CD4-positive, alpha-beta T cell treated with Interleukin-6 at 100 ng/mL for 8 hours (primary cell): ENCODE measurements around the gene ZNF654.
"Not testable (repeated sequence)": the region's sequence is repeated elsewhere in the genome, so short reads cannot be mapped to it uniquely, and the experiment has no call there.

Source experiments
- DNase-seq: peaks from one replicate; pipeline ENCODE4 v3.0.0-alpha.2; 2020; ENCODE audit warnings: mixed read lengths, low spot score

ZNF654 gene

GRCh38 chr3:88058581-88059379 is at the start of gene ZNF654, which contains the start of gene CGGBP1:
TSS of gene ZNF654 (plus strand) at chr3:88059255. CDS start at chr3:88059320, 65 bp downstream.
TSS of gene CGGBP1 (minus strand) at chr3:88059005. CDS start at chr3:88055976, 3,029 bp downstream.
- DNase-seq, result peak; percentile 98

GRCh38 chr3:88010810-88011209 is 48.2 kb upstream of the ZNF654 start:
- DNase-seq, result no peak

- DNase-seq, result no peak
These were observed 45.5 kb upstream of the ZNF654 start for GRCh38 chr3:88013592-88013991.

DNA sequence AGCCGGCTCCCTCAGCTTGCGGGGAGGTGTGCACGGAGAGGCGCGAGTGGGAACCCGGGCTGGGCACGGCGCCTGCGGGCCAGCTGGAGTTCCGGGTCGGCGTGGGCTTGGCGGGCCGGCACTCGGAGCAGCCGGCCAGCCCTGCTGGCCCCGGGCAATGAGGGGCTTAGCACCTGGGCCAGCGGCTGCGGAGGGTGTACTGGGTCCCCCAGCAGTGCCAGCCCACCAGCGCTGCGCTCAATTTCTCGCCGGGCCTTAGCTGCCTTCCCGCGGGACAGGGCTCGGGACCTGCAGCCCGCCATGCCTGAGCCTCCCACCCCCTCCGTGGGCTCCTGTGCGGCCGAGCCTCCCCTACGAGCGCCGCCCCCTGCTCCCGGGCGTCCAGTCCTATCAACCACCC is 43.4 kb upstream of the ZNF654 start:
- not testable (repeated sequence) for DNase-seq

GRCh38 chr3:88019024-88019423 is 40.0 kb upstream of the ZNF654 start:
- peak; percentile 19 for DNase-seq

- no peak for DNase-seq
These were observed 34.0 kb upstream of the ZNF654 start for GRCh38 chr3:88025001-88025552.

GRCh38 chr3:88028876-88029275 is 30.2 kb upstream of the ZNF654 start:
- no peak for DNase-seq

- DNase-seq, result no peak
These were observed 28.8 kb upstream of the ZNF654 start for GRCh38 chr3:88030210-88030609.

DNA sequence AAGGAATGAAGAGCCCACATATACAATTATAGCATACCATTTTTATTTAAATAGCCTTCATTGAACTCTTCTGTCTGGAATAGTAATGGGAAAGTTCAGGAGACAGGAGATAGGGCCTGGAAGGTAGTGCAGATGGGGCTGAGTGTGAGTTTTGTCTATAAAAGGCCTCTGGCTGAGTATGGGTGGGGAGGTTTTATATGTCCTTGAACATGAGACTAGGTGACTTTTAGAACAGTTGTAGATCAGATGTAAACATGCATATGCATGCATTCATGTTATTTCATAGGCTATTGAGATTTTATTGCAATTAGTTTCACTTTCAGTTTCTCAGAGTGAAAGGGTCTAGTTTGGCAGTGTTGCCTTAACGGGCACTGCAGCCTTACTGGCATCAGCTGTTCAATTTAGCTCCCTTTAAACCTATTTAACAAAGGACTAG is 27.4 kb upstream of the ZNF654 start:
- DNase-seq, result peak; percentile 43

DNA sequence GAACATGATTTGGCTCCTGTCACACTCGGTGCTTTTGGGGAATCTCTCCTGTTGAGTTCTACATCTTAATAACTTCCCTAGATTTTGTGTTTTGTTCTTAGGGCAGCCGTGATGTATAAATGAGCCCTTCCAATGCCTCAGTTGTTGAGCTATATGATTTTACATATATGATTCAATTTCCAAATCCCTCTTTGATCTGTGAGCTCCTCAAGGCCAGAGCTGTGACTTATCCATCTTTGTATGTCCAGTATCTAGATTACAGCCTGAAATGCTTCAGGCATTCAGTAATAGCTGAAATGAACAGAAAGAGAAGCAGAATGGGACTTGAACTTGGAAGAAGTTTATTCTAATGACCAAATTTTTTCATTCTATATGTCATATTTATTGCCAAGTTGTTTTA is 26.8 kb upstream of the ZNF654 start:
- no peak for DNase-seq

GRCh38 chr3:88033079-88033478 is 26.0 kb upstream of the ZNF654 start:
- DNase-seq, result no peak

- no peak for DNase-seq
These were observed 25.2 kb upstream of the ZNF654 start for GRCh38 chr3:88033808-88034207.

DNA sequence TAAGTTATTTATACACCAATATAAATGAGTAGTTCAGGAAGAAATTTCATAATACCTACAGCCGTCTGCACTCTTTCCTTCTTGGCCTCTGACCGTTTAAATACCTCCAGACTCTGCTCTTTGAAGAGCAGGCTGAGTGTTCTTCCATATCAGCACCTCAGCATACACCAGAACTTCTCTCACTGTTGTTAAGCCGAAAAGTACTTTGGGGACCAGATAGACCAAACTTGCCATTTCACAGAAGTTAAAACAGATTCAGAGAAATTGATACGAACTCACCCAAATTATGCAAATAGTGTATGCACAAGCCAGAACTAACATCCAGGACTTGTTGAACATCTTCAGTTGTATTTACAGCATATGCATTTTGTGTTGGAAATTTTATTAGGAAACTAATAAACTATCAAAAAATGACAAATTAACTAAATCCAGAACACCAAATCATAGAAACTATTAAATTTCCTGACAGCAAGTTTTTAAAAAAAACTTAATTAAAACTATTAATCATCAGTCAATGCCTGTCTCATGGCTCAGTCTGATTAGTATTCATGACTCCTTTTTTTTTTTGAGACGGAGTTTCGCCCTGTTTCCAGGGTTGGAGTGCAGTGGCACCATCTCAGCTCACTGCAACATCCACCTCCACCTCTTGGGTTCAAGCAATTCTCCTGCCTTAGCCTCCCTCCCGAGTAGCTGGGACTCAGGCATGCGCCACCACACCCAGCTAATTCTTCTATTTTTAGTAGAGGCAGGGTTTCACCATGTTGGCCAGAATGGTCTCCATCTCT is 24.4 kb upstream of the ZNF654 start:
- no peak for DNase-seq

DNA sequence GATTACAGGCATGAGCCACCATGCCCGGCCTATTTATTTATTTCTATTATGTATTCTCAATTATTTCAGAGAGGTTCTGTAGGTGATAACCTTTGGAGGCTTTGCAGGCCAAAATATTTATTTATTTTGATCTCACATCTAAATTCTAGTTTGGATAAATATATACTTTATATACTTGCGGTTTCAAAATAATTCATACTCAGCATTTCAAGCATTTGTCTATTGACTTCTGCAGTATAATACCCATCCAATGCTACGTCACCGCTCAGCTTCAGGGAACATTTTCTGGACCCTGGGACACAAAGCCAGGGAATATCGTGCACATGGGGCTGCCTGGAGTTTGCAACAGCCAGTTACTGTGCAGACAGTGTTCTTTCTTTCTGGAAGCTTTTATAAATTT is 22.8 kb upstream of the ZNF654 start:
- no peak for DNase-seq

DNA sequence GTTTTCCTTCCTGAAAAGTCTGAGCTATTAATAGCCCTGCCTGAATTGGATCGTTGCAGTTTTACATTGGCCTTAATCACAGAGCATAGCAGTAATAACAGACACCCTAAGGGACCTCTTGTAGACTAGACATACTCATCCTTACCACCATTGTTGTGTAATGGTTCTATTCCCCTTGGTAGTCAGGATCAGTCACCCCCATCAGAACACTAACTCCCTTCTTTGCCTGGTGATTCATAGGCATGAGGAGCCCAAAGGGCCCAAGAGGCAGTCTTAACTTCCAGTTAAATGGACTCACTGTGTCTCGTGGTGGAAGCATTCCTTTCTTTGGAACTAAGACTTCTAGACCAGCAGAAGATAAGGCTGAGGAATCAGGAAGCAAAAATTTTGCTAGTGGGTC is 20.5 kb upstream of the ZNF654 start:
- DNase-seq, result no peak

GRCh38 chr3:88040529-88040928 is 18.5 kb upstream of the ZNF654 start:
- no peak for DNase-seq

DNA sequence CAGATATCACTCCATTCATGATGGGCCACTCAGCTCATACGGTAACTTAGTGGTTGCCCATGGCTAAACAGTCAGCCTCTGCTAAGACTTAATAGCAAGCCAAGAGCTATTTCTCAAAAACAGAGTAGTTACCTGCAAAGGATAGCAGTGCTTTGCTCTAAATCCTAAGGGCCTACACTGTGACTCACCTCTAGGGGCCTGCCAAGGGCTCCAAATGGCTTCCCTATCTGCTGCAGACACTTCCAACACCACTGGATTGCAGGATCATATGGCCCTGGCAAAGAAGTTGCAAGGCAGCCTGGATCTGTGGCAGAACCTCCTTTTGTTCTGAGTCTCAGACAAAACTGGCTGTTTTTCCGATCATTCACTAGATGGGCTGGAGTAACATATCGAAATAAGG is 18.1 kb upstream of the ZNF654 start:
- no peak for DNase-seq

DNA sequence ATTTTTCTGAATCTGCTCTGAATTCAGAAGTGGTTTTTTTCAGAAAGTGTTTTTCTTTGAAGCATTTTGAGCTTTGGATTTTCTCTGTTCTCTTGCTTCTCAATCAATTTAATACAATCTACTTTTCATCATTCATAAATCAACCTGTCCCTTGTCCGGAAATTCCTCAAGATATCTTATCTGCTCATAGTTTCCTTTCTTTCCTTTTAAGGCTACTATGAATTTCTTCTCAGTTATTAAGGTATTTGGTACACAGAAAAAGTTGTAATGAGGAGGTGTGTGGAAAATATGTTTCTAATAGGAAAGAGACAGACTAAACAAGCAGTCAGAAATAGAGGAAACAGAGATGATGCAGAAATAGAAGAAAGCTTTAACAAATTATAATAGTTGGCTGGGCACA is 14.6 kb upstream of the ZNF654 start:
- no peak for DNase-seq

GRCh38 chr3:88046766-88047165 is 12.3 kb upstream of the ZNF654 start:
- no peak for DNase-seq

DNA sequence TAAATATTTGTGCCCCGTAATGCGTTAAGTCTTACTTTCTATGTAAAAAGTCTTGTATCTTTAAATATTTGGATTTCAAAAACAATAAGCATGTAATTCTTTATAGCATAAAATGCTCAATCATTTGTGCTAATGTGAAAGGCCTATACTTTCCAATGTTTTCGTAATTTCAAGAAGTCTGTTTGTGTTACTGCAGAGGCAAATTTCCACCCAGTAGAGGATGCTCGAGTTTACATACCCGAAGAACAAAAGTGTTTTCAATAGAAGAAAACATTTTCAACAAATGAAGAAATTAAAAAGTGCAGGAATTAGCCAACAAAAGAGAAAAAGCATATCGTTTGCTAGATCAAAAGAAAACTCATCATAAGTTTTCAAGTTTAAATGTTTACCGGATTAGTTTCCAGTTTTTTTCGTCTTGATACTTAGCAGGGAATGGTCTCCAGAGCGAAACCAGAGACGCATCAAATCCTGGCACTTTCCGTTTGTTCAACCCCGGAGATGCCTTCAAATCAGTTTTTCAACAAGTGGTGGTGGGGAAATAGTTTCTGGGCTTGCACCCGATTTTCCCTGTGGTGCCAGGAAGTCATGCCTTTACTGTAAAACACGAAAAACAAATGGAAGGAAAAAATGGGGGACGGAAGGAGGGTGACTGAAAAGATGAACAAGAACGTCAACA is 1.3 kb upstream of the ZNF654 start:
- no peak for DNase-seq

DNA sequence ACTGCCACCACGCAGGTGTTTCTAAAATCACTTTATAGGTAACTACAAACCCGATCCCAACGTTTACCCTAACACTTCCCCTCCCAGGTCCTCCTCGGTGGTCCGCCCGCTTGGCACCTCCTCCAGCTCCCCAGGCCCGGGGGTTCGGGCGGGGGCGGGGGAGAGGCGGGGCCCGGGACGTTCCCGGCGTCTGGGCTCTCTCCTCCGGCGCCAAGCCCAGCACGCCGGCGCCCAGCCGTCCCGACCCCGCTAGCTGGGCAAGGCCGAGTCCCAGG is 812 bp upstream of the ZNF654 start:
- DNase-seq, result no peak

DNA sequence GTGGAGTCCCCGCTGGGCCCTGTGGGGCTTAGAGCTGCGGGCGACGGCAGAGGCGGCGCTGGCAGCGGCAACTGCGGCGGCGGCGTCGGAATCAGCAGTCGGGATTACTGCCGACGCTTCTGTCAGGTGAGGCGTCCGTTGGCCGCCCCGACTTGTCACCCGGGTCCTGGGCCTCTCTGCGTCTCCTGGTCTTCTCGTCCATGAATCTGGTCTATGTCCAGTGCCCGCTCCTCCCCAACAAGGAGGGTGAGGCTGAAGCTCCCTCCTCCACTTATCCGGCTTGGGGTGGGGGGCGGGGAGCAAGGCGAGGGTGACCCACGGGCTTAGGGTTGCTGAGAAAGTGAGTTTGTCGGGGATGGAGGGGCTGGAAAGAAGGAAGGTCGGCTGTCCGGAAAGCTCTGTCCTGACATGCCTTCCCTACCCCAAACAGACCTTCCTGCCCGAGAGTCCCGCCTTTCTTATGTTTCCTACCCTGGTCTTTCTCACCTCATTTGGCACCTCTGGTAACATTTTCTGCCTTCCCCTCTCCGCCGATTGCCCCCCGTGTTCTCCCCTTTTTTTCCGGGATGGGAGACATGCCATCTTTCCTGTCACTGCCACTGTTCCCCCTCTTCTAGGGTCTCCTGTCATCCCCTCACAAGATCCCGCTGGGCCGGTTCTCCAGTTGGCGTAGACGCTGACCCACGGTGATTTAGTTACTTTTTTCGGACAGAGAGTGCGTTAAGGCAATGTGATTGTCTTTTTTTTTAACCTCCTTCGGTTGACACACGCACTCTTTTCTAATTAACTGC is 520 bp downstream of the ZNF654 start:
- no peak for DNase-seq
